CD8-positive, alpha-beta memory T cell (primary cell): ENCODE data around the gene SPARCL1. TPM values are rescaled to one million over a fixed set of nuclear protein-coding genes. Genes with fewer than 3 reads are reported as not detected.
"Not testable (repeated sequence)": the region's sequence is repeated elsewhere in the genome, so short reads cannot be mapped to it uniquely, and the experiment has no call there.

Experiments used
- CTCF ChIA-PET: fragments of 350-600 bp; sonication (Branson Sonifier 250); formaldehyde crosslinking; loops from one replicate; lab custom pipeline; 2021; ENCODE audit warnings: antibody characterized with exemption; lab: Charles Lee
- POLR2A ChIA-PET: fragments of 350-600 bp; sonication (Branson Sonifier 250); formaldehyde crosslinking; loops from one replicate; lab custom pipeline; 2021; ENCODE audit warnings: antibody characterized with exemption; lab: Charles Lee
- DNase-seq, 5 donors: peaks; one replicate each; pipeline versions ENCODE4 v3.0.0 to v3.0.0-alpha.2; 2020 to 2022; ENCODE audit warnings: mixed read lengths in 1 of 5
- H3K27ac ChIP-seq: one replicate; pipeline ENCODE4 v1.7.0; 2013; ENCODE audit warnings: low read depth, mild to moderate bottlenecking, low read length, moderate library complexity
- H3K27me3 ChIP-seq: 2 replicates; pipeline ENCODE4 v1.7.0; 2013; ENCODE audit warnings: low read length, mild to moderate bottlenecking; ENCODE audit not compliant: insufficient read depth, poor library complexity, severe bottlenecking
- H3K36me3 ChIP-seq: 2 replicates; pipeline ENCODE4 v1.7.0; 2013; ENCODE audit warnings: mild to moderate bottlenecking, low read length, moderate library complexity; ENCODE audit not compliant: insufficient read depth
- H3K4me1 ChIP-seq: 2 replicates; pipeline ENCODE4 v1.7.0; 2013; ENCODE audit warnings: mild to moderate bottlenecking, low read length, moderate library complexity; ENCODE audit not compliant: insufficient read depth
- H3K4me3 ChIP-seq: 2 replicates; pipeline ENCODE4 v1.7.0; 2013; ENCODE audit warnings: mild to moderate bottlenecking, low read length
- H3K9me3 ChIP-seq: 2 replicates; pipeline ENCODE4 v1.7.0; 2013; ENCODE audit warnings: mild to moderate bottlenecking, low read length
- H3K27ac Mint-ChIP-seq, 8 donors: one replicate each; pipeline ENCODE4 v1.8.0; 2020 to 2021; ENCODE audit warnings: mixed read lengths in 8 of 8, mild to moderate bottlenecking in 6 of 8, inconsistent platforms in 3 of 8, moderate library complexity in 3 of 8
- H3K27me3 Mint-ChIP-seq, 2 donors: one replicate each; pipeline ENCODE4 v1.8.0; 2020 to 2021; ENCODE audit warnings: mixed read lengths in 2 of 2, mild to moderate bottlenecking in 1 of 2, moderate library complexity in 1 of 2
- H3K36me3 Mint-ChIP-seq, 3 donors: one replicate each; pipeline ENCODE4 v1.8.0; 2020 to 2021; ENCODE audit warnings: mixed read lengths in 3 of 3, inconsistent platforms in 1 of 3, mild to moderate bottlenecking in 1 of 3
- H3K4me1 Mint-ChIP-seq, 3 donors: one replicate each; pipeline ENCODE4 v1.8.0; 2020 to 2021; ENCODE audit warnings: mixed read lengths in 3 of 3, inconsistent platforms in 1 of 3, mild to moderate bottlenecking in 1 of 3
- H3K4me3 Mint-ChIP-seq, 7 donors: one replicate each; pipeline ENCODE4 v1.8.0; 2020 to 2021; ENCODE audit warnings: mixed read lengths in 7 of 7, mild to moderate bottlenecking in 6 of 7, moderate library complexity in 4 of 7, inconsistent platforms in 2 of 7
- H3K9me3 Mint-ChIP-seq, 5 donors: one replicate each; pipeline ENCODE4 v1.8.0; 2020 to 2022; ENCODE audit warnings: mixed read lengths in 5 of 5, mild to moderate bottlenecking in 3 of 5, moderate library complexity in 2 of 5, inconsistent platforms in 1 of 5
- polyA plus RNA-seq: library from polyadenylated mRNA; unstranded; fragments of 300-500 nt; fragmentation: Illumina TruSeq; gene quantifications from one replicate; pipeline ENCODE4 v1.2.3, GENCODE V29; 2021
- total RNA-seq, 2 experiments: library from RNA; stranded (reverse); gene quantifications; one replicate each; pipeline ENCODE4 v1.2.3, GENCODE V29; 2021

Gene SPARCL1
- total and polyA plus RNA-seq, 3 experiments from 2014 or later: not detected

DNA sequence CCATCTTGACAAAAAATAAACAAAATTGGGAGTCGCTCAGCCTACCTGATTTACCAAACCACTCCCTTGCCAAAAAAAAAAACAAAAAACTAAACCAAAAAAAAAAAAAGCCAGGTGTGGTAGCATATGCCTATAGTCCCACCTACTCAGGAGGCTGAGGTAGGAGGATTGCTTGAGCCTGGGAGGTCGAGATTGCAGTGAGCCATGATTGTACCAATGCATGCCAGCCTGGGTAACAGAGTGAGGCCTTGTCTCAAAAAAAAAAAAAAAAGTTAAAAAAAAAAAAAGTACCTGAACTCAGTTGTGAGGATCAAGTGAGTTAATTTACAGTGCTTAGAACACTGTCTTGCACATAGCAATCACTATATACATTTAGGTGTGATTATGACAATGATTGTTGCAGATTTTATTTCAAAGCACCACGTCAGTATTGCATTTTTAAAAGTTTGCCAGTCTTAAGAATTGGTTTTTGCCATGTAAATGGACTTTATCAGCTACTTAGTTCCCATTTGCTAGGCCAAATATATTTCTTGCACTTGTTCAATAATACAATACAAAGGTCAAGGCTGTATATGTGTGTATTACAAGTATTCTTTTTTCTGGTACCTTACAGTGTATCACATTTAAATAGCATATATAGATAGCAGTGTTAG is 102.2 kb downstream of the SPARCL1 start:
- peaks cover 0 to 4% of the 10 kb centered on the region in 2 donors for H3K27me3 Mint-ChIP-seq
- peaks cover 0 to 12% (median 3%) of the 10 kb centered on the region in 3 donors for H3K36me3 Mint-ChIP-seq
- ChIA-PET POLR2A (no interaction called here), CTCF (no interaction called here)
- Histone ChIP-seq H3K4me3 (no peak overlapping the region), H3K4me1 (peaks cover 23% of the 10 kb centered on the region), H3K36me3 (no peaks in the 10 kb centered on the region), H3K9me3 (no peaks in the 10 kb centered on the region), H3K27me3 (no peaks in the 10 kb centered on the region), H3K27ac (no peak overlapping the region)
- no peaks in the 10 kb centered on the region for H3K9me3 Mint-ChIP-seq
- H3K4me1 Mint-ChIP-seq: peaks cover 62 to 82% (median 78%) of the 10 kb centered on the region in 3 donors
- peak overlapping the region in 1 of 8 donors; percentile 42 for H3K27ac Mint-ChIP-seq
- no peak for DNase-seq
- H3K4me3 Mint-ChIP-seq: no peak overlapping the region

DNA sequence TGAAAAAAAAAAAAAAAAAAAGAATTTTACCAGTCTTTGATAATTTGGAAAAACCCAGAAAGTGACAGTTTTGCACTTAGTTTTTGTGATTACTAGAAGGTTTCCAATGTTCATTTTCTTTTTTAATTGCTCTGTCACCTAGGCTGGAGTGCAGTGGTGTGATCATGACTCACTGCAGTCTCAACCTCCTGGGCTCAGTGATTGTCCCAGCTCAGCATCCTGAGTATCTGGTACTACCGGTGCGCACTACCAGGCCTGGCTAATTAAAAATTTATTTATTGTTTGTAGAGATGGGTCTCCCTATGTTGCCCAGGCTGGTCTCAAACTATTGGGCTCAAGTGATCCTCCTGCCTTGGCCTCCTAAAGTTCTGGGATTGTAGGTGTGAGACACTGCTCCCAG is 103.5 kb downstream of the SPARCL1 start:
- peak overlapping the region in 2 of 8 donors; percentile 15 to 27 for H3K27ac Mint-ChIP-seq
- Histone ChIP-seq H3K4me3 (no peak overlapping the region), H3K4me1 (peaks cover 31% of the 10 kb centered on the region), H3K9me3 (no peaks in the 10 kb centered on the region), H3K36me3 (no peaks in the 10 kb centered on the region), H3K27ac (no peak overlapping the region), H3K27me3 (no peaks in the 10 kb centered on the region)
- H3K36me3 Mint-ChIP-seq: peaks cover 0 to 14% (median 0%) of the 10 kb centered on the region in 3 donors
- H3K27me3 Mint-ChIP-seq: peaks cover 0 to 4% of the 10 kb centered on the region in 2 donors
- CTCF ChIA-PET: no interaction called here
- no peaks in the 10 kb centered on the region for H3K9me3 Mint-ChIP-seq
- no peak for DNase-seq
- H3K4me1 Mint-ChIP-seq: peaks cover 55 to 78% (median 74%) of the 10 kb centered on the region in 3 donors
- H3K4me3 Mint-ChIP-seq: peak overlapping the region in 2 of 7 donors; percentile 16 to 18
- POLR2A ChIA-PET: no interaction called here

DNA sequence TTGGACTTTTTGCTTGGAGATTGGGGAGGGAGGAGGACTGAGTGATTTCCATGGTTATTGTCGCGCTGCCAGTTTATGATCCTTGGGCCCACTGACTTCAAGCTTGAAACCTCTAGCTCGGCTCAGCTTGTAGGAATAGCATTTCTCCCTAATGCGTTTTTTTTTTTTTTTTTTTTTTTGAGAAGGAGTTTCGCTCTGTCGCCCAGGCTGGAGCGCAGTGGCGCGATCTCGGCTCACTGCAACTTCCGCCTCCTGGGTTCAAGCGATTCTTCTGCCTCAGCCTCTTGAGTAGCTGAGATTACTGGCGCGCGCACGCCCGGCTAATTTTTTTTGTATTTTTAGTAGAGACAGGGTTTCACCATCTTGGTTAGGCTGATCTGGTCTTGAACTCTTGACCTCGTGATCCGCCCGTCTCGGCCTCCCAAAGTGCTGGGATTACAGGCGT is 105.1 kb downstream of the SPARCL1 start:
- H3K36me3 Mint-ChIP-seq: peaks cover 0 to 14% (median 0%) of the 10 kb centered on the region in 3 donors
- H3K4me3 ChIP-seq: peak overlapping the region; percentile 93
- H3K9me3 ChIP-seq, DNase-seq, H3K9me3 Mint-ChIP-seq, H3K27ac ChIP-seq, H3K27me3 ChIP-seq, CTCF ChIA-PET, H3K27me3 Mint-ChIP-seq, H3K36me3 ChIP-seq: not testable (repeated sequence)
- peaks cover 44 to 64% (median 60%) of the 10 kb centered on the region in 3 donors for H3K4me1 Mint-ChIP-seq
- peaks cover 31% of the 10 kb centered on the region for H3K4me1 ChIP-seq
- POLR2A ChIA-PET: interaction anchor here (0.6 to 0.7 kb wide), 2 partner anchors 13 to 34 kb away, joined by 3 to 4 read pairs; no protein-coding TSS in a partner anchor
- H3K4me3 Mint-ChIP-seq: peak overlapping the region; percentile 97 to 100 (median 99)
- H3K27ac Mint-ChIP-seq: peak overlapping the region in 7 of 8 donors; percentile 17 to 98 (median 45)

Other genes with a start within 250 kb of the SPARCL1 start
- gene HSD17B13, start 206.5 kb downstream of the SPARCL1 start, total RNA-seq: under 1 TPM in 1 of 2 experiments, not detected in 1; 0.22 TPM
- not detected for gene HSD17B13, start 206.5 kb downstream of the SPARCL1 start, polyA plus RNA-seq
- 10 to 100 TPM; 26.7 to 27.0 TPM for gene HSD17B11, start 138.2 kb downstream of the SPARCL1 start, total RNA-seq
- 89.0 TPM for gene HSD17B11, start 138.2 kb downstream of the SPARCL1 start, polyA plus RNA-seq
- gene NUDT9, start 106.8 kb downstream of the SPARCL1 start, total RNA-seq: 10 to 100 TPM; 16.0 to 18.1 TPM
- gene NUDT9, start 106.8 kb downstream of the SPARCL1 start, polyA plus RNA-seq: 25.2 TPM
- not detected for gene DSPP, start 79.2 kb upstream of the SPARCL1 start, total RNA-seq
- not detected for gene DSPP, start 79.2 kb upstream of the SPARCL1 start, polyA plus RNA-seq
- not detected for gene DMP1, start 120.9 kb upstream of the SPARCL1 start, total RNA-seq
- gene DMP1, start 120.9 kb upstream of the SPARCL1 start, polyA plus RNA-seq: not detected